Ecto neural progenitor cell (in vitro differentiated cells): ENCODE data around the gene EED.
"Not testable (repeated sequence)": the region's sequence is repeated elsewhere in the genome, so short reads cannot be mapped to it uniquely, and the experiment has no call there.

Source experiments
- DNase-seq: peaks from one replicate; pipeline ENCODE4 v3.0.0-alpha.2; 2018; ENCODE audit warnings: low spot score

The EED gene

DNA sequence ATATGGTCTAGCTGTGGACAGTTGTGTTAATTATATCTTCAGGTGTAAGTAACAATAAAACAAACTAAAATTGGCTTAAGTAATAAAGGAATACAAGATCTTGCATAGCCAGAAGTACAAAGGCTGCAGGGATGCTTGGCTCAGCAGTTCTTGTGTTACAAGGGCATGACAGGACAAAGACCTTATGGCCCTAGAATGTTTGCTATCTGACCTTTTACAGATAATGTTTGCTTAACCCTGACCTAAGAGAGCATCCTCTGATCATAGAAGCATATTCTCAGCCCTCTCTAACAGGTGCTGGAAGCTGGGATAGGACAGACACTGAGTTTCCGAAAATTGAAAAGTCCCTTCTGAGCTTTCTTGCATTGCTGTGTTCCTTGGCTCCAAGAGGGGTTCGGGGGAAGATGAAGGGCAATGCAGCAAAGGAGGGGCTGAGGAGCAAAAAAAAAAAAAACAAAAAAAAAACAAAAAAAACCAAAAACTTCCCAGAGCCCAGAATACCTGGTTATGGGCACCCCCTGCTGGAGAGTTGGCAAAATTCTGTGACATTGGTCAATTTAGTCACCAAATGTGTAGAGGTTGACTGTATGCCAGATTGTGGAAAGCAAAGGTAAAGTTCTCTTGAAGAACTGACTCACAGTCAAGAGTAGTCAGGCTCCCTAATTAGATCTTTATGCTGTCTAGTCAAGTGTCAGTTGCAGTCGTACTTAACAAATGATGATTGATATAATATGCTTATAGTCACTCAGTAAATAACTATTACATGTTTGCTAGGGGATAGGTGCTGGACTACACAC lies 47.1 kb downstream of the EED start:
- peak; percentile 57 for DNase-seq

DNA sequence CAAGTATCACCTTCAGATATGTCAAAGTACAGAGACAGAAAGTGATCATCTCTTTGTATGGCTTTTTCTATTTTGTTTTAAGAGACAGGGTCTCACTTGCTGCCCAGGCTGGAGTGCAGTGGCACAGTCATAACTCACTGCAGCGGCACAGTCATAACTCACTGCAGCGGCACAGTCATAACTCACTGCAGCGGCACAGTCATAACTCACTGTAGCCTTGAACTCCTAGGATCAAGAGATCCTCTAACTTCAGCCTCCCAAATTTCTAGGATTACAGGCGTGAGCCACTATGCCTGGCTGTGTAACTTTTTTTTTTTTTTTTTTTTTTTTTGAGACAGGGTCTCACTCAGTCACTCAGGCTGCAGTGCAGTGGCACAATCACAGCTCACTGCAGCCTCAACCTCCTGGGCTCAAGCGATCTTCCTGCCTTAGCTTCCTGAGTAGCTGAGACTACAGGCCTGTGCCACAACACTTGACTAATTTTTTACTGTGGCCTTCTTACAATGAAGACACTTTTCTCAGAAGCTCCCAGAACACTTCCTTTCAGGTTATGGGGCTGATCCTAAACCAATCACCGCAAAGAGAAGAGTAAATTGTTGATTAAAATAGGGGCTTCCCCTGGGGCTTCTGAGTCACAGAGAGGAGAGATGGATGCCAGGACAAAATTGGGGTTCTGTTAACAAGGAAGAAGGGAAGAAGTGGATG lies 48.5 kb downstream of the EED start:
- no peak for DNase-seq

DNA sequence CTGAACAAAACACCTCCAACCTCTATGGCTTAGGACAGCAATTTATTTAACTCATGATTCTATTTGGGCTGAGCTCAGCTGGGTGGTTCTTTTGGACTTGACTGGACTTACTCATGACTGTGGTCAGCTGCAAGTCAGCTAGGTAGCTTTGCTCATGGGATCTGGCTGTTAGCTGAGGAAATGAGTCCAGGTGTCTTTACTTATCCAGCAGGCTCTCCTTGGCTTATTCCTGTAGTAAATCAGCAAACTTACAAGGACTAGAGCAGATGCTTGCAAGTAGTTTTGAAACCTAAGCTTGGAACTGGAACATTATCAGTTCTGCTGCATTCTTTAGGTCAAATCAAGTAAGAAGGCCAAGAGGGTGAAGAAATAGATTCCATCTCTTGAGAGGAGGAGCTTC lies 49.5 kb downstream of the EED start:
- DNase-seq = no peak

DNA sequence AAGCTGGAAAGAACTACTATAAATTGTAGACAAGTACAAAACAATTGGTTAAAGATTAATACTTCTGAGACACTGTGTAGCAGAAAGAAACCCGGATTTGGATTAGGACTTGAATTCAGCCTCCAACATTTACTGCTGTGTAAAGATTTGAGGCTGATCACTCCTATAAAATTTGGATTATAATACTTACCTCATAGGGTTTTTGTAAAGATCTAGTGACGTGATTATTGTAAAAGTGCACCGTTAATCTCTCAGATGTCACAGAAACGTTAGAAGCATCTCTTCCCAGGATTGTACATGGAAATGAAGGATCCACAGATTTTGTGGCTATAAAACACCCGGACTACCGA lies 57.2 kb downstream of the EED start:
- DNase-seq = no peak

DNA sequence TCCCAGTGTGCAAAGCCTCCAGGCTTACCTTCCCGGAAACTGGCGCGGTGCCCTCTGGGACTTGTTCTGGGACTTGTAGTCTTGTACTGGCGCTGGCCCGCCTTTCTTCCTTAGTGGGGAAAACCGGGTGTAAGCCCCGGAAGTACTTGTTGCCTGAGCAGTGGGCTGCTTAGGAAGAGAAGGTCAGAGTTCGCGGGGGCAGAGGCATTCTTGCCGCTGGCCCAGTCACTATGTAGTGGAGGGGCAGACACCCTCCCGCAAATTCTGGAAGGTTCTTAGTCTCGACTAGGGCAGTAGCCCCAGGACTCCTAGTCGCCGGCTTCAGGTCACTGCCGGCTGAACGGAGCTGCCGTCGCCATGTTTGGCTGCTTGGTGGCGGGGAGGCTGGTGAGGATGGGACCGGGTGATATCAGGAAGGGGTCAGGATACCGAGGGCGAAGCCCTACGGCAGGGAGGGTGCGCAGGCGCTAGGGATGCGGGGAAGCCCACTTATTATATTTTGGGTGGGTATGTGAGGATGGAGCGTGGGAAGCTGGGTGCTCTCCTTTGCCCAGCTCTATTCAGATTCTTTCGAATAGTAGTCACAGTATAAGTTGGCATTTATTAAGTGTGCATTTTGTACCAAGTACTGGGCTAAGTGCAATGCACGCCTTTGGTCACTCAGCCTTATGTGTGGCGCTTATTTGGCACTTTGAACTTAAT lies 57.7 kb downstream of the EED start, which contains the start of gene HIKESHI:
Gene HIKESHI, plus strand, starts transcription at position 149 of the 702 bp plus-strand sequence. Its CDS starts 209 bp downstream, at position 358.
- DNase-seq = peak; percentile 95

DNA sequence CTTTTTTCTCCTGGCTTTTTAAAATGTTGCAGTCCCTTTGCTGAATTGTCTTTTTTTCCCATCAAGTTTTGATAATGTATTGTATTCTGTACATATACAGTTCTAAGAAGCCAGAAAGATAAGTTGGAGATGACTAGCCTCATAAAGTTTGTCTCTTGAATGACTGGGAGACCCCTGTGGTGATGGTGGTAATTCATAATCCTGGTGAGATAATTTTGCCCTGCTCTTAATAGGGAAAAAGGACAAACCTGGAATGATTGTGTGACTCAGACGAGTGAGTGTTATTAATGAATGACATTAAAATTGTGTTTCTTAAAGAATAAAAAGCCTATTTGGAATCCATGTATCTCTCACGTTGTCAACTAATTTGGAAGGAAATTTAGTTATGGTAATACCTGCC lies 58.7 kb downstream of the EED start:
- DNase-seq = no peak

DNA sequence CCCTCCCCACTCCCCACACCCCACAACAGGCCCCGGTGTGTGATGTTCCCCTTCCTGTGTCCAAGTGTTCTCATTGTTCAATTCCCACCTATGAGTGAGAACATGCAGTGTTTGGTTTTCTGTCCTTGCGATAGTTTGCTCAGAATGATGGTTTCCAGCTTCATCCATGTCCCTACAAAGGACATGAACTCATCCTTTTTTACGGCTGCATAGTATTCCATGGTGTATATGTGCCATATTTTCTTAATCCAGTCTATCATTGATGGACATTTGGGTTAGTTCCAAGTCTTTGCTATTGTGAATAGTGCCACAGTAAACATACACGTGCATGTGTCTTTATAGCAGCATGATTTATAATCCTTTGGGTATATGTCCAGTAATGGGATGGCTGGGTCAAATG lies 64.2 kb downstream of the EED start:
- not testable (repeated sequence) for DNase-seq

DNA sequence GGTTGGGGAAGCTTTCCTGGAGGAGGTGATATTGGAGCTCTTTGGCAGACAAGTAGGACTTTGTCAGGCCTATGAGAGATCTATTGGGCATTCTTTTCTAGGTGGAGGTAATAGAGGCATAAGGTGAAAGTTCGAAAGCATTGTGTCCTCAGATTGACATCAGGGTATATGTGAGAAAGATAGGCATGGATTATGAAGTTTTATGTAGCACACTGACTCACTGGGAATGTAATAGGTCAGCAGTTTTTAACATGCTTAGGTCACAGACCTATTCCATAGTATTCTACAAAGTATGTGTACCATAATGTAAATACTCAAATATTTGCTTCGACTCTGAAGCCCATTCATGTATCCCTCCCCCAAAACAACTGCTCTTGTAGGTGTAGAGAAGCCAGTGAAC lies 69.2 kb downstream of the EED start:
- DNase-seq = no peak

DNA sequence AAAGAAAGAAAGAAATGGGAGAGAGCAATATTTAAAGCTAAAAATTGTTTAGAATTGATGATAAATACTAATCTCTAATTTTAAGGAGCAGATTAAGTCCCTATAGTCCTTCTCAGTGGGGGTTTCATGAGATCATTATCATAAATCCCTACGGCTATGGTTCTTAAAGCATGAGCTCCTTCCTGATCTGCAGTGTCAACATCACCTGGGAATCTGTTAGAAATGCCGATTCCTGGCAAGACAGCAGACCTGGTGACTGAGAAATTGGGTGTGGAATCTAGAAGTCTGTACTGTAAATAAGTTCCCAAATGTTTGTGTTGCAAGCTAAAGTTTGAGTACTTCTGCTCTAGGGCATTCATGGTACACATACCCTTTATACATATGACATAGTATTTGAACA lies 70.1 kb downstream of the EED start:
- no peak for DNase-seq
